RCC 7860 (cell line): ENCODE measurements around the gene PLCB2.

Experiments used
- DNase-seq: peaks from one replicate; pipeline ENCODE4 v3.0.0-alpha.2; 2015; ENCODE audit warnings: low spot score
- FAIRE-seq: peaks from 2 replicates; lab custom pipeline; 2012; peaks lifted over from hg19 to GRCh38; lab: Jason Lieb, UNC

The PLCB2 gene

GRCh38 chr15:40325700-40326099, 18.0 kb upstream of the PLCB2 start:
- FAIRE-seq (no peak), DNase-seq (no peak)

GRCh38 chr15:40325188-40325587, 17.5 kb upstream of the PLCB2 start:
- FAIRE-seq (no peak), DNase-seq (no peak)

- DNase-seq, result no peak
- FAIRE-seq, result no peak
Measured at GRCh38 chr15:40323953-40324937, 16.5 kb upstream of the PLCB2 start.

- peak; percentile 77 for DNase-seq
- no peak for FAIRE-seq
Measured at GRCh38 chr15:40323239-40323952, 15.7 kb upstream of the PLCB2 start, which contains the start of gene INAFM2. Gene INAFM2, plus strand, starts transcription at chr15:40323692. Its CDS starts 364 bp downstream, at chr15:40324056.

DNA sequence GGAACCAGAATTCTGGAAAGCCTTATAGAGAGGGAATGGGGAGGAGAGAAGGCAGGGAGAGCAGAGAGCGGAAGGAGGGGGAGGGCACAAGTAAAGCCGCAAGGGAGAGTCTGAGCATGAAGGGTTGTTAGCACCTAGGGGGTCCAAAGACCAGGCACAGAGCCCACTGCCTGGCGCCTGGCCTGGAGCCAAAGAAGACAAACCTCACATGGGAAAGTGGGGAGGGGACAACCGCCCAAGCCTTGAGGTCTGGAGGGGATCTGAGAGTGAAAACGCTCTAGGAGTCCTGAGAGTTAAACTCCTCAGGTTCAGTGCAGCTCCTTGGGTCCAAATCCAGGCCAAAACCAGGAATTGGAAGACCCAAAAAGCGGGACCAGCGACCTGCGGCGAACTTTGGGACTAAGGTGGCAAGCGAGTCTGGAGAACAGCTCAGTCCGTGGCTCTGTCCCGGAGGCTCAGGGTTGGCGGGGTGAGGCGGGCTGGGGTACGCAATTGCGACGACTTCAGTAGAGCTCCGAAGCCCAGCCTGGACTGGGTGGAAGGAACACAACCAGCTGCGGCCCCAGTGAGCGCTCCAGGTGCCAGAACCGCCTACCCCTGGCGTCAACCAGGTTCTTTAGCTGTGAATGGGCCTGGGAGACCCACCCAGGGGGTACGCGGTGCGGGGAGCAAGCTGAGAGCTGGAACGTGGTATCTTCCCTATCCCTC, 14.9 kb upstream of the PLCB2 start:
- DNase-seq, result no peak
- FAIRE-seq, result no peak

- peak; percentile 40 for DNase-seq
- FAIRE-seq, result peak; percentile 18
Measured at GRCh38 chr15:40320931-40321371, 13.2 kb upstream of the PLCB2 start.

GRCh38 chr15:40320409-40320808, 12.7 kb upstream of the PLCB2 start:
- no peak for FAIRE-seq
- DNase-seq, result no peak

- no peak for FAIRE-seq
- DNase-seq, result no peak
Measured at GRCh38 chr15:40317580-40317979, 9.8 kb upstream of the PLCB2 start.

DNA sequence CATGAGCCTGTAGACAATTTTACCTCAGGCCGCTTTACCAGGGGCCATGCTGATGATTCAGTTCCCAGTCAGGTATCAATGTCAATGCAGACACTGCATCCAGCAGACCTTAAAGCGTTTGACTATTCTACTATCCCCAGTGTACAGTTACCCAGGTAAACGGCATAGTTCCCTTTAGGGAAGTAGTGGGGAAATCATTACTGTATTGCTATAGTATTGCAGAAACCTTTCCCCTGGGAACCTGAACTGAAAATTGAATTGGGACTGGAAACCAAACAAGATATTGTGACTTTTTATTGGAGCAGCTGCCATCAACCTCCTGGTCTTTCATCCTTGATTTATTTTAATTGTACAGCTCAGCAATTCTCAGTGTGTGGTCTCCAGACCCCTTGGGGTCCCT, 9.2 kb upstream of the PLCB2 start:
- FAIRE-seq (no peak), DNase-seq (no peak)

- FAIRE-seq (no peak), DNase-seq (no peak)
Measured at GRCh38 chr15:40314723-40315276, 7.1 kb upstream of the PLCB2 start.

GRCh38 chr15:40313531-40314398, 6.0 kb upstream of the PLCB2 start:
- FAIRE-seq (no peak), DNase-seq (no peak)

GRCh38 chr15:40312370-40313158, 4.8 kb upstream of the PLCB2 start:
- FAIRE-seq (no peak), DNase-seq (no peak)

GRCh38 chr15:40310993-40311392, 3.3 kb upstream of the PLCB2 start:
- FAIRE-seq (no peak), DNase-seq (no peak)

DNA sequence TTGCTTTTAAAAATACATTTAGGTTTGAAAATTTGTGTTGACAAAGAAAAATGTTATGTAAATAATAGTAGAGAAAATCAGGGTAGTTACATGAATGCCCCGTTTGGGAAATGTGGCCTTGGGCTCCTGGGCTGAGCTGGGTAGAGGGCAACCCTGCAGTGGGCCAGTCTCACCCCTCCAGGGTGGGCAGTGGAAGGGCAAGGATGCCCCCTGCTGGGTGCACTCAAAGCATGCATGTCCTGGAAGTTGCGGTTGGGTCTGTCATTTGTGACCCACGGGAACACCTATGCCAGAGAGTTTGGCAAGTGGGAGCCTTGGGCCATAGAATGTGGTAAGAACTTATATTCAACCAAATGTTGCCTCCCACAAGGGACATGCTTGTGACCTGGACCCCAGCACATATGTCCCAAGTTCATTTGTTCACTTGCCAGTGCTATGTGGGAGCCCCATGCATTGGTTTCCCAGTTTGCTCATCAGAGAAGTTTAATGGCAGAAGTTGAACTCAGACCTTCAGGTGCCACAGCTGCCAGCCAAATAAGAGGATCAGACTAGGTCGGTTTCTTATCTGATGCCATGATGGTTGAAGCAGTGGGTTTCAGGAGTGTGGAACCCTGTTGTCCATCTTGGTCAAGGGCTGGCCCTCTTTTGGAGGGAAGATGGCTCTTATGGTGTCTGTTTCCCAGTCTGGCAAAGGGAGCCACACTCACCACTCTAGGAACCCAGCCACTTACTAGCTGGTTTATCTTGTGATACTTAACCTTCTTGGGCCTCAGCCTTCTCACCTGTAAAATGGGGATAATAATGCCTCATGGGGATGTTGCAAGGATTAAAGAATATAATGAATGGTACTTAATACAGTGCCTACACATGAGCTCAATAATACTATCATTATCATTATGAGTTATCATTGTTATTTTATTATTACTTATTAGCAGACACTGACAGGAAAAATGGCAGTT, 2.5 kb upstream of the PLCB2 start:
- FAIRE-seq, result no peak
- no peak for DNase-seq

DNA sequence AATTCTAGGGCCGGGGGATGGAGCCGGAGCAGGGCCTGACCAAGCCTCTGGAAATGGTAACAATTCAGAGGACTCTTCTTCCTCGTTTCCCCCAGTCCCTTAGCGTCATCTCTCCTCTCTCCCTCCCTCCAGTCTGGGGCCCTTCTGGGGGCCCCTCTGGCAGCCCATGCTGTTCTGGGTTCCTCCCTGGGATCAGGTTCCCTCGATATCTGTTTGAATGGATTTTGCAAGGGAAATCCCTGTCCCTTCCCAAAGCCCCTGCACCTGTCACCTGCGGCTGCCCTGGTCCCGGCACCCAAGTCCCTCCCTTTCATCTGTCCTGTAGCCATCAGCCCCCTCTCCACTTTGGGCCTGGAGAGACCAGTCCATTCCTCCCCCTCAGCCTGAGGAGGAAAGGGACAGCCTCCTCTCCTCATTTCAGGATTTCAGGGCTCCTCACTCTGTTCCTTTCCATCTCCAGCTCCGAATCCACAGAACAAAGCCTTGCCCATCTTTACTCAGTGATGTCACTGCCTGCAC, 1.7 kb upstream of the PLCB2 start:
- FAIRE-seq (no peak), DNase-seq (no peak)

DNA sequence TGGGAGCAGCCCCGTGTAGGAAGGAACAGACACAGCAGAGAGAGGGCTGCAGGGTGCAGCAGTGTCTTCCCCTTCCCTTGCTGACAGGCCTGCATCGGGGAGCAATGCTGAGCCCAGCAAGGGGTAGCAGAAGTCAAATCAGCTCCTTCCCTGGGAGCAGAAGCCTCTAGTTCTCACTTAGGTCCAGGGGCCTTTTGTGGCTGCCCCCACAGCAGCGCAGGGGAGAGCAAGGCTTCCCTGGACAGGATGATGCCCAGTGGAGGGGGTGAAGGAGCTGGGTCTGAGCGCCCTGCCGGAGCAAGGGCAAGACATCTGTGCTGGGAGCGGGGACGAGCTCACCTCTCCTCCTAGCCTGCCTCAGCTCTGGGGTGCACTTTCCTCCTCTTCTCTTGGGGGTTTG, 827 bp downstream of the PLCB2 start:
- FAIRE-seq (no peak), DNase-seq (no peak)

DNA sequence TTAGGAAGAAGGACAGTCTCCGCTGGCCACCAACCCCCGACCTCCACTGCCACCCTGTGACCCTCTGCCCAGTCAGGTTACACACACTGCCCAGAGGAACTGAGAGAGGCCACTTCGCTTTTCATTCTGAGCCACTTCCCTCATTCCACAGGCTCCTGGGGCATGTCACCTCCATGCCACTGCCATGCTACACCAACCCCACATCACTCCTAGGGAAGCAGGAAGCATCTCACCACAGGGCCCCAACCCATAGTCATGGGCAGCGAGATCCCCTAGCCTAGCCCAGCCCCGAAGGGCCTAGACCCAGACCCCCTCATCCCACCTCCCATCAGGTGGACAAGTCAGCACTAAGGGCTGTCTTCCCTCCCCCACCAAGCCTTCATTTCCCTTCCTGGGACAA, 1.4 kb downstream of the PLCB2 start:
- DNase-seq (no peak), FAIRE-seq (no peak)

GRCh38 chr15:40305281-40305680, 2.5 kb downstream of the PLCB2 start:
- no peak for DNase-seq
- no peak for FAIRE-seq
